A673 (cell line): ENCODE measurements around the gene HPCA. TPM values are rescaled to one million over a fixed set of nuclear protein-coding genes. Genes with fewer than 3 reads are reported as not detected.

Source experiments
- BruUV-seq: library from RNA; stranded (reverse); fragments of 400-500 nt; replicated peaks from 2 replicates; lab custom pipeline; 2021; lab: Mats Ljungman, UMichigan
- CTCF ChIA-PET: fragments of 300-600 bp; sonication (Branson Sonifier 250); formaldehyde crosslinking; loops from one replicate; lab custom pipeline; 2022; ENCODE audit warnings: antibody characterized with exemption; lab: Charles Lee
- POLR2A ChIA-PET: fragments of 300-600 bp; sonication (Branson Sonifier 250); formaldehyde crosslinking; loops from one replicate; lab custom pipeline; 2022; ENCODE audit warnings: antibody characterized with exemption; ENCODE audit not compliant: low non-redundant PET; lab: Charles Lee
- DNase-seq: peaks from one replicate; pipeline ENCODE4 v3.0.0-alpha.2; 2015; ENCODE audit warnings: low spot score
- H3K27ac ChIP-seq: fragments of 200-600 bp; sonication (generic); 2 replicates; pipeline ENCODE4 v1.5.1; 2016; ENCODE audit warnings: mixed run types, low read depth, mild to moderate bottlenecking, mixed read lengths, antibody characterized with exemption, low read length; ENCODE audit not compliant: poor library complexity, severe bottlenecking
- H3K27me3 ChIP-seq: fragments of 200-600 bp; sonication (generic); replicated peaks from 2 replicates; pipeline ENCODE4 v1.6.1; 2017; ENCODE audit warnings: mixed run types, low read depth, mild to moderate bottlenecking, mixed read lengths, antibody characterized with exemption, low read length; ENCODE audit not compliant: insufficient read depth, poor library complexity
- H3K36me3 ChIP-seq: fragments of 200-600 bp; sonication (generic); 2 replicates; pipeline ENCODE4 v1.6.1; 2016; ENCODE audit warnings: mixed run types, mild to moderate bottlenecking, mixed read lengths, antibody characterized with exemption, low read length; ENCODE audit not compliant: insufficient read depth, poor library complexity, severe bottlenecking
- H3K4me1 ChIP-seq: fragments of 200-600 bp; sonication (generic); 2 replicates; pipeline ENCODE4 v1.6.1; 2017; ENCODE audit warnings: mixed run types, mild to moderate bottlenecking, mixed read lengths, antibody characterized with exemption, low read length; ENCODE audit not compliant: insufficient read depth, poor library complexity, severe bottlenecking
- H3K4me3 ChIP-seq: fragments of 200-600 bp; sonication (generic); 2 replicates; pipeline ENCODE4 v1.5.1; 2016; ENCODE audit warnings: low read depth, mixed run types, mild to moderate bottlenecking, mixed read lengths, low read length; ENCODE audit not compliant: poor library complexity, severe bottlenecking
- H3K9me3 ChIP-seq: fragments of 200-600 bp; sonication (generic); 2 replicates; pipeline ENCODE4 v1.6.1; 2016; ENCODE audit warnings: mixed run types, low read depth, mild to moderate bottlenecking, mixed read lengths, antibody characterized with exemption, low read length; ENCODE audit not compliant: poor library complexity, severe bottlenecking
- CTCF ChIP-seq: fragments of 300-800, 200-600 bp; sonication (generic); conservative IDR thresholded peaks from 2 replicates; pipeline ENCODE4 v1.5.1; 2017; ENCODE audit warnings: low read depth, mild to moderate bottlenecking, antibody characterized with exemption, low read length, moderate library complexity, mixed read lengths
- EZH2 ChIP-seq: fragments of 200-600 bp; sonication (generic); IDR thresholded peaks from 2 replicates; pipeline ENCODE4 v1.6.1; 2017; ENCODE audit warnings: borderline replicate concordance, low read depth, mild to moderate bottlenecking, mixed read lengths, antibody characterized with exemption, low read length; ENCODE audit not compliant: poor library complexity, severe bottlenecking
- intact Hi-C: fragments of 100-400 bp; cut with micrococcal nuclease; formaldehyde crosslinking; loops from one replicate; pipeline ENCODE4 v1.10.0; 2022; ENCODE audit not compliant: unreplicated experiment
- total RNA-seq: library from RNA; stranded (reverse); gene quantifications from 2 replicates; pipeline ENCODE4 v1.2.3, GENCODE V29; 2021

Gene HPCA
- total RNA-seq, 1 experiment from 2014 or later = 0.69 TPM

GRCh38 chr1:32891241-32891570 lies 4.9 kb downstream of the HPCA start:
- TF ChIP-seq CTCF = no peak
- no peak for TF ChIP-seq EZH2
- DNase-seq = no peak
- H3K4me3 ChIP-seq = no peak overlapping the region
- peaks cover 11% of the 10 kb centered on the region for H3K27me3 ChIP-seq
- BruUV-seq = no TSS peak
- H3K9me3 ChIP-seq = no peaks in the 10 kb centered on the region
- ChIA-PET POLR2A (no interaction called here), CTCF (interaction anchor here (0.7 kb wide), 1 partner anchor 370 kb away, joined by 3 read pairs; no protein-coding TSS in a partner anchor)
- H3K36me3 ChIP-seq = no peaks in the 10 kb centered on the region
- intact Hi-C loops = no loop called here
- no peak overlapping the region for H3K27ac ChIP-seq
- peaks cover 14% of the 10 kb centered on the region for H3K4me1 ChIP-seq

- Histone ChIP-seq H3K27me3 (peaks cover 11% of the 10 kb centered on the region), H3K4me1 (peaks cover 14% of the 10 kb centered on the region), H3K4me3 (no peak overlapping the region), H3K27ac (no peak overlapping the region), H3K9me3 (no peaks in the 10 kb centered on the region), H3K36me3 (no peaks in the 10 kb centered on the region)
- DNase-seq = no peak
- BruUV-seq = no TSS peak
- no peak for TF ChIP-seq EZH2
- no peak for TF ChIP-seq CTCF
- ChIA-PET CTCF (interaction anchor here (0.7 kb wide), 1 partner anchor 371 kb away, joined by 3 read pairs; no protein-coding TSS in a partner anchor), POLR2A (no interaction called here)
- intact Hi-C loops = no loop called here
Measured at GRCh38 chr1:32891630-32892029, 5.3 kb downstream of the HPCA start.

GRCh38 chr1:32892368-32893197 lies 6.3 kb downstream of the HPCA start:
- H3K27me3 ChIP-seq = peaks cover 2% of the 10 kb centered on the region
- H3K4me1 ChIP-seq = peaks cover 14% of the 10 kb centered on the region
- no peaks in the 10 kb centered on the region for H3K36me3 ChIP-seq
- BruUV-seq = no TSS peak
- H3K4me3 ChIP-seq = peak overlapping the region; percentile 55
- peak; percentile 81 for DNase-seq
- no peak for TF ChIP-seq EZH2
- TF ChIP-seq CTCF = peak; percentile 64
- H3K9me3 ChIP-seq = no peaks in the 10 kb centered on the region
- CTCF ChIA-PET = interaction anchor here (0.5 to 2.2 kb wide), 8 partner anchors 12 to 741 kb away, joined by 3 to 13 read pairs (median 6); no protein-coding TSS in a partner anchor
- no peak overlapping the region for H3K27ac ChIP-seq
- intact Hi-C loops = no loop called here
- POLR2A ChIA-PET = no interaction called here
